ENCODE measurements around the gene ABHD17B.
A peak's percentile ranks its signal among the peaks of the same experiment; 100 is the strongest.

Gene ABHD17B

DNA sequence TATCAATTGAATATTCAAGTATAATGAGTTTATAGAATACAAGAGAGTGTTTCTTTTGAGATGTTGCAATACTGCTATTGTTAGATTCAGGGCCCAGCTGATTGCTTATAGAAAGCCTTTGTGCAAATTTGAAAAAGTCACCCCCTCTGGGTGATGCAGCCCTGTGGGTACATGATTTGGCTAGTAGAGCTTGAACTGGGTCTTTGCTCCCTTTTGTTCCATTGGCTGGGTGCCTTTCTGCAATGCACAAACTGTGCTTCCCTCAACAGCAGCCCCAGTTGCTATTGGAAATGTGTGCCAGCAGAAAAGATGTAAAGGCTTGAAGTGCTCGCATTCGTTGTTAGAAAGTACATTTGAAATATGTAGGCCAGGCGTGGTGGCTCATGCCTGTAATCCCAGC is 80.8 kb downstream of the ABHD17B start:
- DNase-seq = no peak
- Histone ChIP-seq H3K27me3 (replicated peaks in 2 of 5; ENCODE audit: control insufficient read depth in 4 of 5, insufficient read depth in 5 of 5, low read length in 4 of 5) (no peaks in the 10 kb centered on the region), H3K9me3 (ENCODE audit: control extremely low read depth in 1 of 5, control insufficient read depth in 4 of 5, insufficient read depth in 2 of 5, low read depth in 1 of 5, low read length in 4 of 5) (peaks cover 0 to 4% (median 0%) of the 10 kb centered on the region in 5 experiments), H3K4me3 (ENCODE audit: control insufficient read depth in 1 of 7, extremely low read depth in 1 of 7, insufficient read depth in 4 of 7, low read depth in 2 of 7, low read length in 6 of 7) (no peak overlapping the region), H3K27ac (ENCODE audit: insufficient read depth in 1 of 2, low read depth in 1 of 2, low read length in 2 of 2, poor library complexity in 1 of 2, severe bottlenecking in 2 of 2) (no peak overlapping the region), H3K4me1 (ENCODE audit: control extremely low read depth in 1 of 4, control insufficient read depth in 4 of 4, insufficient read depth in 4 of 4, low read length in 3 of 4) (peaks cover 0 to 3% (median 0%) of the 10 kb centered on the region in 4 experiments), H3K36me3 (ENCODE audit: control insufficient read depth in 4 of 4, insufficient read depth in 4 of 4, low read length in 3 of 4) (no peaks in the 10 kb centered on the region)
- ChIA-PET CTCF (interaction anchor here (2.0 kb wide), 1 partner anchor 24 kb away, joined by 5 read pairs; no protein-coding TSS in a partner anchor), POLR2A (no interaction called here)
- 100% methylated on average over 2 of the region's 3 CpGs for WGBS (ENCODE audit: insufficient coverage)

DNA sequence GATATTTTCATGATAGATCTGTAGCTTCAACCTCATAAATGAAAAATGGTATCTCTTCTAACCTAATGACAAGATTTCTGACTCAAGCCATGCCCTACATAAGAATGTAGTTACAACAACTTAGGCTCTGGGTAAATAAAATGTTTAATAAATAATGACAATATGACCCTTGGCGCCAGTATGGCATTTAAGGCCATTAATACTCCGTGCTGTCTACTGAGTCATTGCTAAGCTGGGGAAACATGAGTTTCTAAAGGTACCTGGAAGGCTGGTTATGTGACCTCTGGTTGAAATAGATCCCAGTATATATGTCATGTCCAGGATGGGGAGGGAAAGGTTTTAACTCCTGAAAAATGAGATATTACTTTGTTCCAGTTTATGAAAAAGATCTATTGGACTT is 84.7 kb downstream of the ABHD17B start:
- Histone ChIP-seq H3K36me3 (ENCODE audit: control insufficient read depth in 4 of 4, insufficient read depth in 4 of 4, low read length in 3 of 4) (no peaks in the 10 kb centered on the region), H3K4me1 (ENCODE audit: control extremely low read depth in 1 of 4, control insufficient read depth in 4 of 4, insufficient read depth in 4 of 4, low read length in 3 of 4) (peaks cover 16 to 23% (median 17%) of the 10 kb centered on the region in 4 experiments), H3K4me3 (ENCODE audit: control insufficient read depth in 1 of 7, extremely low read depth in 1 of 7, insufficient read depth in 4 of 7, low read depth in 2 of 7, low read length in 6 of 7) (no peak overlapping the region), H3K9me3 (ENCODE audit: control extremely low read depth in 1 of 5, control insufficient read depth in 4 of 5, insufficient read depth in 2 of 5, low read depth in 1 of 5, low read length in 4 of 5) (no peaks in the 10 kb centered on the region), H3K27ac (ENCODE audit: insufficient read depth in 1 of 2, low read depth in 1 of 2, low read length in 2 of 2, poor library complexity in 1 of 2, severe bottlenecking in 2 of 2) (no peak overlapping the region), H3K27me3 (replicated peaks in 2 of 5; ENCODE audit: control insufficient read depth in 4 of 5, insufficient read depth in 5 of 5, low read length in 4 of 5) (no peaks in the 10 kb centered on the region)
- ChIA-PET CTCF (interaction anchor here (1.3 kb wide), 1 partner anchor 34 kb away, joined by 3 read pairs; no protein-coding TSS in a partner anchor), POLR2A (no interaction called here)
- WGBS (ENCODE audit: insufficient coverage) = 44% methylated on average over 2 of the region's 2 CpGs
- no peak for DNase-seq

DNA sequence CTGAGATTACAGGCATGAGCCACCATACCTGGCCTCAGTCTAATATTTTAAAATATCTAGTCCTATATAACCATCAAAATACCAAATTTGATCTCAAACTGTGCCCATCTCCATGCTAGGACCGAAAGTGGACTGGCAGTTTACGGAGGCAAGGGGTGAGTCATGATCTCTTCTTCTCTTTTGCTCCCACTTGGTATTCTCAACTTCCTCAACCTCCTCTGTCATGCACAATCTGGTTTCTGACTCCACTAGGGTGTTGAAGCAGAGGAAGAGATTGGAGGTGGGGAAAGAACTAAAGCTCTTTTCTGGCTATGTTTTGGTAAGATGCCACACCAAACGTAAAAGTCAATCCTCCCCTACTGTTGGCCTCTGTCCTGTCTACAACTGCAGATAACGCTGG is 86.7 kb downstream of the ABHD17B start:
- POLR2A ChIA-PET = no interaction called here
- no peak overlapping the region for H3K4me3 ChIP-seq (ENCODE audit: control insufficient read depth in 1 of 7, extremely low read depth in 1 of 7, insufficient read depth in 4 of 7, low read depth in 2 of 7, low read length in 6 of 7)

DNA sequence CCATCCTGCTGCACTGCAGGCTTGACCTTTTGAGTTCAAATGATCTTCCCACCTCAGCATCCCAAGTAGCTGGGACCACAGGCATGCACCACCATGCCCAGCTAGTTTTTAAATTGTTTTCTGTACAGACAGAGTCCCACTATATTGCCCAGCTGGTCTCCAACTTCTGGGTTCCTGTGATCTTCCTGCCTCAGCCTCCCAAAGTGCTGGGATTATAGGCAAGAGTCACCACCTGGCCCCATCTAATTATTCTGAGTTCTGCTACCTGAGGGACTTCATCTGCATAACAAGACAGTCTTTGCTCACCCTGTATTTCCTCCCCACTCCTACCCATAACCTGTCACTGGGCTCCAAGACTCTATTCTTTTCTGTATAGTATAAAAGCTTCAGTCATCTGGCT is 88.1 kb downstream of the ABHD17B start:
- no peaks in the 10 kb centered on the region for H3K27me3 ChIP-seq (replicated peaks in 2 of 5; ENCODE audit: control insufficient read depth in 4 of 5, insufficient read depth in 5 of 5, low read length in 4 of 5)
- no peaks in the 10 kb centered on the region for H3K36me3 ChIP-seq (ENCODE audit: control insufficient read depth in 4 of 4, insufficient read depth in 4 of 4, low read length in 3 of 4)
- H3K4me1 ChIP-seq (ENCODE audit: control extremely low read depth in 1 of 4, control insufficient read depth in 4 of 4, insufficient read depth in 4 of 4, low read length in 3 of 4) = peaks cover 16 to 21% (median 17%) of the 10 kb centered on the region in 4 experiments
- peak overlapping the region in 3 of 7 experiments; percentile 16 to 55 (median 19) for H3K4me3 ChIP-seq (ENCODE audit: control insufficient read depth in 1 of 7, extremely low read depth in 1 of 7, insufficient read depth in 4 of 7, low read depth in 2 of 7, low read length in 6 of 7)
- H3K27ac ChIP-seq (ENCODE audit: insufficient read depth in 1 of 2, low read depth in 1 of 2, low read length in 2 of 2, poor library complexity in 1 of 2, severe bottlenecking in 2 of 2) = no peak overlapping the region
- H3K9me3 ChIP-seq (ENCODE audit: control extremely low read depth in 1 of 5, control insufficient read depth in 4 of 5, insufficient read depth in 2 of 5, low read depth in 1 of 5, low read length in 4 of 5) = no peaks in the 10 kb centered on the region
- DNase-seq = peak in 1 of 3 donors; percentile 17
- POLR2A ChIA-PET = no interaction called here
- CTCF ChIA-PET = interaction anchor here (1.7 kb wide), 1 partner anchor 91 kb away, joined by 4 read pairs; no protein-coding TSS in a partner anchor

More for the DNA sequence above, 86.7 kb downstream of the ABHD17B start:
- H3K27me3 ChIP-seq (replicated peaks in 2 of 5; ENCODE audit: control insufficient read depth in 4 of 5, insufficient read depth in 5 of 5, low read length in 4 of 5) = no peaks in the 10 kb centered on the region
- 100% methylated on average over 1 of the region's 4 CpGs for WGBS (ENCODE audit: insufficient coverage)
- no peaks in the 10 kb centered on the region for H3K9me3 ChIP-seq (ENCODE audit: control extremely low read depth in 1 of 5, control insufficient read depth in 4 of 5, insufficient read depth in 2 of 5, low read depth in 1 of 5, low read length in 4 of 5)
- no peaks in the 10 kb centered on the region for H3K36me3 ChIP-seq (ENCODE audit: control insufficient read depth in 4 of 4, insufficient read depth in 4 of 4, low read length in 3 of 4)
- H3K27ac ChIP-seq (ENCODE audit: insufficient read depth in 1 of 2, low read depth in 1 of 2, low read length in 2 of 2, poor library complexity in 1 of 2, severe bottlenecking in 2 of 2) = no peak overlapping the region
- H3K4me1 ChIP-seq (ENCODE audit: control extremely low read depth in 1 of 4, control insufficient read depth in 4 of 4, insufficient read depth in 4 of 4, low read length in 3 of 4) = peaks cover 16 to 21% (median 17%) of the 10 kb centered on the region in 4 experiments
- peak in 2 of 3 donors; percentile 46 to 55 for DNase-seq
- CTCF ChIA-PET = interaction anchor here (0.5 to 1.7 kb wide), 2 partner anchors 11 to 163 kb away, joined by 3 read pairs; no protein-coding TSS in a partner anchor

DNA sequence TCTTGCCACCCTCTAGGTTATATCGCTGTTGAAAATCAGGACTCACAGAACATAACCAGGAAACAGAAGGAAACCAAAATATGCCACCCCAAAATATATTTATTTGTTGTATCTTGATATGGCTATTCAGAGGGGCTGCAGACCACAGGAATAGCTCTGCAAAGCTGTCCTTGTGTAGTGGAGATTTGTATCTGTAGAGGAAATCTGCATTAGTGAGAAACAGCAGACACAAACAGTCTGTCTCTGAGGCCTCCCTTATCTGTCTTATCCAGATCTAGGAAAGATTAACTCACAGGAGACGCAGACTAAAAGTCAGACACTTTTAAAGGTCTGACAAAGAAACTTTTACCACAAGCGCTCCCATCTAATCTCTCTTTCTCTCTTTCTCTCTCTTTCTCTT is 88.5 kb downstream of the ABHD17B start:
- no peak overlapping the region for H3K27ac ChIP-seq (ENCODE audit: insufficient read depth in 1 of 2, low read depth in 1 of 2, low read length in 2 of 2, poor library complexity in 1 of 2, severe bottlenecking in 2 of 2)
- CTCF ChIA-PET = interaction anchor here (1.7 kb wide), 1 partner anchor 92 kb away, joined by 4 read pairs; no protein-coding TSS in a partner anchor
- peak; percentile 30 to 89 (median 76) for DNase-seq
- no peaks in the 10 kb centered on the region for H3K36me3 ChIP-seq (ENCODE audit: control insufficient read depth in 4 of 4, insufficient read depth in 4 of 4, low read length in 3 of 4)
- H3K4me1 ChIP-seq (ENCODE audit: control extremely low read depth in 1 of 4, control insufficient read depth in 4 of 4, insufficient read depth in 4 of 4, low read length in 3 of 4) = peaks cover 16 to 23% (median 17%) of the 10 kb centered on the region in 4 experiments
- H3K4me3 ChIP-seq (ENCODE audit: control insufficient read depth in 1 of 7, extremely low read depth in 1 of 7, insufficient read depth in 4 of 7, low read depth in 2 of 7, low read length in 6 of 7) = peak overlapping the region in 2 of 7 experiments; percentile 19 to 55
- H3K9me3 ChIP-seq (ENCODE audit: control extremely low read depth in 1 of 5, control insufficient read depth in 4 of 5, insufficient read depth in 2 of 5, low read depth in 1 of 5, low read length in 4 of 5) = no peaks in the 10 kb centered on the region
- no peaks in the 10 kb centered on the region for H3K27me3 ChIP-seq (replicated peaks in 2 of 5; ENCODE audit: control insufficient read depth in 4 of 5, insufficient read depth in 5 of 5, low read length in 4 of 5)
- POLR2A ChIA-PET = no interaction called here
- 6% methylated on average over 2 of the region's 3 CpGs for WGBS (ENCODE audit: insufficient coverage)

DNA sequence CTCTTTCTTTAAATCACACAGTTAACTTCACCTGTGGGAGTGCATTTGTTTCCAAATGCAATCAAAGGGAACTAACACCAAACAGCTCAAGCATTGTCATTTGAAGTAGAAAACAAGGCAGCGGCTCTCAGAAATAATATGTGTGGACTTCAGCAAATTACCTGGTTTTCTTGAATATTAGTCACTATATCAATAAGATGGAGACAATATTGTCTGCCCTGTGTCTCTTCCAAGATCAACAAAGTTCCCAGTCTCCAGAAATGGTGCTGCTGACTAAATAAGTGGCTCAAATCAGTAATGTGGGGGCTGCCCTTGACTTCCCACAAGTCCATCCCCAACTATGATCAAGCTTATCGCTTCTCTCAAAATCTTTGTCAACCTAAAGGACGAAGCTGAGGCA is 89.6 kb downstream of the ABHD17B start:
- Histone ChIP-seq H3K27ac (ENCODE audit: insufficient read depth in 1 of 2, low read depth in 1 of 2, low read length in 2 of 2, poor library complexity in 1 of 2, severe bottlenecking in 2 of 2) (no peak overlapping the region), H3K27me3 (replicated peaks in 2 of 5; ENCODE audit: control insufficient read depth in 4 of 5, insufficient read depth in 5 of 5, low read length in 4 of 5) (no peaks in the 10 kb centered on the region), H3K4me1 (ENCODE audit: control extremely low read depth in 1 of 4, control insufficient read depth in 4 of 4, insufficient read depth in 4 of 4, low read length in 3 of 4) (peaks cover 18 to 28% (median 21%) of the 10 kb centered on the region in 4 experiments), H3K36me3 (ENCODE audit: control insufficient read depth in 4 of 4, insufficient read depth in 4 of 4, low read length in 3 of 4) (no peaks in the 10 kb centered on the region), H3K4me3 (ENCODE audit: control insufficient read depth in 1 of 7, extremely low read depth in 1 of 7, insufficient read depth in 4 of 7, low read depth in 2 of 7, low read length in 6 of 7) (peak overlapping the region in 1 of 7 experiments; percentile 5), H3K9me3 (ENCODE audit: control extremely low read depth in 1 of 5, control insufficient read depth in 4 of 5, insufficient read depth in 2 of 5, low read depth in 1 of 5, low read length in 4 of 5) (no peaks in the 10 kb centered on the region)
- ChIA-PET CTCF (interaction anchor here (0.6 to 1.3 kb wide), 2 partner anchors 65 to 90 kb away, joined by 3 read pairs; partner anchors contain the start of gene C9orf85), POLR2A (no interaction called here)
- DNase-seq = no peak
- WGBS (ENCODE audit: insufficient coverage) = 100% methylated on average over 2 of the region's 3 CpGs

DNA sequence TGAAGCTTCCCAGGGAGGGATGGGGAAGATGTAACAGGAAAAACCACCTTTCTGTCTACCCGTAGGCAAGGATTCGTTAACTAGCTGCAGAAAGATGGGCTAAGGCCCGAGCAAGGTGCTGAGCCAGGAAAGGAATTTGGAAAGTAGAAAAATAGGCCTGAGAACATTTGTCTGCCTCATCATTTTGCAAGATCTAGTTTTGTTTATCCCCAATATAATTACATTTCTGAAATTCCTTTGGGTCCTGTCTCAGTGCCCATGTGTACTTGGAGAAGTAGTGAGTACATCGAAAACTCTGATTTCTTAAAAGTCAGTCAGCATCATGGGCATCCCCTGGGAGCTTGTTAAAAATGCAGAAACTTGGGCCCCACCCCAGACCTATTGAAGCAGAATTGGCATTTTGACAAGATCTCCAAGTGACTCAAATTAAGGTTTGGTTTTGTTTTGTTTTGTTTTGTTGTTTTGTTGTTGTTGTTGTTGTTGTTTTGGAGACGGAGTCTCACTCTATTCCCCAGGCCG is 90.5 kb downstream of the ABHD17B start:
- no peaks in the 10 kb centered on the region for H3K9me3 ChIP-seq (ENCODE audit: control extremely low read depth in 1 of 5, control insufficient read depth in 4 of 5, insufficient read depth in 2 of 5, low read depth in 1 of 5, low read length in 4 of 5)
- WGBS (ENCODE audit: insufficient coverage) = 92% methylated on average over 2 of the region's 6 CpGs
- POLR2A ChIA-PET = no interaction called here

More for the DNA sequence above, 90.5 kb downstream of the ABHD17B start:
- Histone ChIP-seq H3K36me3 (ENCODE audit: control insufficient read depth in 4 of 4, insufficient read depth in 4 of 4, low read length in 3 of 4) (no peaks in the 10 kb centered on the region), H3K27me3 (replicated peaks in 2 of 5; ENCODE audit: control insufficient read depth in 4 of 5, insufficient read depth in 5 of 5, low read length in 4 of 5) (no peaks in the 10 kb centered on the region), H3K4me1 (ENCODE audit: control extremely low read depth in 1 of 4, control insufficient read depth in 4 of 4, insufficient read depth in 4 of 4, low read length in 3 of 4) (peaks cover 18 to 28% (median 21%) of the 10 kb centered on the region in 4 experiments), H3K4me3 (ENCODE audit: control insufficient read depth in 1 of 7, extremely low read depth in 1 of 7, insufficient read depth in 4 of 7, low read depth in 2 of 7, low read length in 6 of 7) (no peak overlapping the region), H3K27ac (ENCODE audit: insufficient read depth in 1 of 2, low read depth in 1 of 2, low read length in 2 of 2, poor library complexity in 1 of 2, severe bottlenecking in 2 of 2) (no peak overlapping the region)
- no peak for DNase-seq
- CTCF ChIA-PET = interaction anchor here (0.6 to 3.3 kb wide), 8 partner anchors 21 to 206 kb away, joined by 3 to 12 read pairs (median 5); partner anchors contain the start of gene C9orf85
